DMS 273 treated with DMSO at 0.1 percent for 48 hours (cell line): Measurements from ENCODE around the gene SEMA3E.
"Not testable (repeated sequence)": the region's sequence is repeated elsewhere in the genome, so short reads cannot be mapped to it uniquely, and the experiment has no call there.

Experiments used
- DNase-seq: peaks from one replicate; lab custom pipeline; 2025; lab: John Stamatoyannopoulos, UW

SEMA3E gene

GRCh38 chr7:83486957-83487356, 162.0 kb downstream of the SEMA3E start:
- DNase-seq = no peak

DNA sequence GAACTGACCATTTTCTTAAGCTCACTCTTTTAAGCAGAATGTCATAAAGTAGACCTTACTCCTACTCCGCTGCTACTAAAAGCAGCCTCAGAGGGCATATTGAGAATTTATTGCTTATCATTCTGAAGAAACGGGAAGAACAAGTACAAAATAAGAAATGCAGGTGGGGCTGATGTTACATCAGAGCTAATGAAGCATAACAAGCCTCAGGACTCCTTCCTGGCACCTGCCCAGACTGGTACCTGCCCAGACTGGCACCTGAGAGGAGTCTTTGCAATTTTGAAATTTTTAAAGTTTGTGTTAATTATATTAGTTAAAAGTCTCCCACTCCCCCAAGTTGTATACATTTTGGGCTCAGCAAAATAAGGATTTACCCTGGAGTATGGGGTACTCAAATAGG, 162.4 kb downstream of the SEMA3E start:
- DNase-seq = no peak

GRCh38 chr7:83484826-83485225, 164.1 kb downstream of the SEMA3E start:
- DNase-seq = no peak

DNA sequence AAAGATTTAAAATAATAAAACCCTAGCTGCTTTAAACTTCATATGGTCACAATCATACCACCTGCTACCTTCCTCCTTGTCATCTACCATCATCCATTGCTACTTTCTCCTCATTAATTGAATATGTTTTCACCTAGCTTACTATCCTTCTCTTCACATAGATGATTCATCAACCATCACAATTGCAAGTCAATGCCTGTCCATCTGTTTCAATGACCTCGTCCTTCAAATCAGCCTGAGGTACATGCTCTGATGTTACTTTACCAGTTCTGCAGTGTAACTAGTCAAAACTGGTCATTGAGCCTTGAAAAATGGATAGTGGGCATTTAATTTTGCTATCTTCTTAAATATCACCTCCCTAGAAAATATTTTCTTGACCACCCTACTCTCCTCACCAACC, 164.7 kb downstream of the SEMA3E start:
- DNase-seq = no peak

DNA sequence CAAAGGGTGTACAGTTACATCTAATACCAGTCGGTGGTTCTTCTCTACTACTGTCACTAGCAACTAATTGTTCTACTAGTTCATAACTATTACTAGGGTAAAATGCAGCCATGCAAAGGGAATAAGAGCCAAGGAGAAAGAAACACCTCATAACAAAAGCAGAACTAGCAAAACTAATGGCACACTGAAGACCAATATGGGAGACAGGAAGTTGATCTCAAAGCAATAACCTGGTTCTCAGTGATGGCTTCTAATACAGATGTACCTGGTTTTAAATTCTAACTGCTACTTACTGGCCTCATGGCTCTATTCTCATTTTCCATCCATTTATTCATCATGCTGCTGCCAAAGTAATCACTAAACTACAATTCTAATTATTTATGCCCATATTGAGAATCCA, 170.3 kb downstream of the SEMA3E start:
- no peak for DNase-seq

DNA sequence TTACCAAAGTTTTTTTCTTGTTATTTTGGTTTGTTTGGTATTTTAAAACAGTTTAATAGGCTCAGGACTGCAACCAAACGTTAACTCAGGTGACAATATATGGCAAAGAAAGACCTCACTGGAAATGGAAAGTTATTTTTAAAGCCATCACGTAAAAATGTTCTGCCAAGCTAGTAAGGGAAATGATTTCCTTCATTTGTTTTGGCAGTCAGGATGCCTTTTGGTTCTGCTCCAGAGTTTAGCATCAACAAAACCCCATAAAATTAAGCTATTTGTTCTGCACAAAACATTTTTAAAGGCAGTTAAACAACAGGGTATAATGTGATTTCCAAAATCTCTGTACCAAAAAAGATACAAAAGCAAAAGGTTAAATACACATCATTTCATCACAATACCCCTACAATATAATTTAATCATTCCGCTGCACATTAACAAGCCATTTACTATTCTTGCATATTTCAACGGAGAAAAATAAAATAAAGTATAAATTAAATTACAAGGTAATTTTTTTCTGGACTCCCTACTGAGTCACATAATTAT, 172.4 kb downstream of the SEMA3E start:
- DNase-seq = no peak

DNA sequence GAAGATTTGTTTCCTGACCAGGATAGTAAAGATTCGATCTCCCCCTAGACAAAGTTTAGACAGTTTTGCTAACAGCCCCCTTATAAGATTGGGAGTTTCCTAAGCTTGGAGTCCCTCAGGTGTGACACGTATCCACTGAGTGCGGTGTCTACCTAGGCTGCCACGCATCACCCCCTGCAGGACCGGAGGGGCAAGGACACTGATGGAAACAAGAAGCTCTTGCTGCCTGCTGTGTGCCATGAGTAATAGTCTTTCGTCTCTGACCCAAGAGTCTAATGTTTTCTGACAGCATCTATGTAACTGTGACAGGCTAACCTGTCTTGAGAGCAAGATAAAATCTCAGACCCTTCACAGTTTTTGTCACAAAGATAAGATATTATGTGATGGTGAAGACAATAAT, 173.5 kb downstream of the SEMA3E start:
- no peak for DNase-seq

GRCh38 chr7:83472376-83472775, 176.6 kb downstream of the SEMA3E start:
- no peak for DNase-seq

DNA sequence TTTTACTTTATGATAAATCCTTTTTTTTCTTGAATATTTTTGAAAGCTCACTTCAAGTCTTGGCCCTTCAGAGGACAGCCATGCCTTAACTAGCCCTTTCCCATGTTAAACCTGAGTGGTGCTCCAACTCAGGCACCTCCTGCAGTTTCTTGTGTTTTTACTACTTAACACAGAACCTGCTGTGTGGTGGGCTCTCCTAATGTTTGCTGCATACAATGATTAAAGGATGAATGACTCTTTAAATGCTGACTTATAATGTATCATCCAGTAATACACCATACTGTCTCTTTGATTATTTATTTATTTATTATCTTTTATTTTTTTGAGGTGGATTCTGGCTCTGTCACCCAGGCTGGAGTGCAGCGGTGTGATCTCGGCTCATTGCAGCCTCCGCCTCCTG, 179.4 kb downstream of the SEMA3E start:
- no peak for DNase-seq

DNA sequence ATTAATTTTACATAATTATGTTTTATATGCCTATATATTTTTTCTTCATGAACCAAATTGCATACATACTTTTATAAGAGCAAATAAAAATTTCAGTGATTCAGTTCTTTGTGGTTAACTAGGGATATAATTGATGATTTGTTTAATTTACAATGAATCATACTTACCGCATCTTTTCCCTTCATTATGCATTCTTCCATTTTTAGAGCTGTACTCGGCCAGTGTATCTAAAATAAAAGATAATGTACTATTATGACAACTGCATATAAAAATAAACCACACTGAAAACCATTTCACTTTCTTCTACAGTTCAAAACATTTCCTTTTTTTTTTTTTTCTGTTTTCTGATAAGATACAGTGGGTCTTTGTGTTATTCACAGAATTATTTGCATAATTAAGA, 179.9 kb downstream of the SEMA3E start:
- no peak for DNase-seq

GRCh38 chr7:83468251-83468739, 180.6 kb downstream of the SEMA3E start:
- peak; percentile 62 for DNase-seq

DNA sequence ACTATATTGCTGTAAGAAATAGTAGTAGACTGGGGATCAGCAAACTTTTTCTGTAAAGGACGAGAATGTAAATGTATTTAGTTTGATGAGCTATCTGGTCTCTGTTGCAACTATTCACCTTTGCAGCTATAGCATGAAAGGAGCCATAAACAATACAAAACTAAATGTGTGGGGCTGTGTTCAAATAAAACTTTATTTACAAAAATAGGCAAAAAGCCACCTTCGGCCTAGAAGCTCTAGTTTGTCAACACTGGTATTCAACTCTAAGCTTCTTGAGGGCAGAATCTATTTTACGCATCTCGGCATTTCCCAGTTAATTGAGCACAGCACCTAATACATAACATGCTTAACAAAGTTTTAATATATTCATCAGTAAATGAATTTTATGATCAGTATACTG, 181.4 kb downstream of the SEMA3E start:
- DNase-seq = no peak

DNA sequence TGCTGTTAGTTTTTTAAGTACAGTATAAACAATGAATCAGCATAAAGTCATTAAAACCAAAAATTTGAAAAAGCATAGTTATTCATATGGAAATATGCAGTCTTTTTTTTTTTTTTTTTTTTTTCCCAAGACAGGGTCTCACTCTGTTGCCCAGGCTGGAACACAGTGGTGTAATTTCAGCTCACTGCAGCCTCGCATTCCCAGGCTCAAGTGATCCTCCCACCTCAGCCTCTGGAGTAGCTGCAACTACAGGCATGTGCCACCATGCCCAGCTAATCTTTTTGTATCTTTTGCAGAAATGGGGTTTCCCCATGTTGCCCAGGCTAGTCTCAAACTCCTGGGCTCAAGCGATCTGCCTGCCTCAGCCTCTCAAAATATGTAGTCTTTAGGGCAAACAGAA, 182.0 kb downstream of the SEMA3E start:
- no peak for DNase-seq

GRCh38 chr7:83466187-83466923, 182.6 kb downstream of the SEMA3E start:
- no peak for DNase-seq

GRCh38 chr7:83465643-83466042, 183.3 kb downstream of the SEMA3E start:
- DNase-seq = no peak

- not testable (repeated sequence) for DNase-seq
Observed at GRCh38 chr7:83461820-83462219, 187.1 kb downstream of the SEMA3E start.

GRCh38 chr7:83459930-83460653, 188.8 kb downstream of the SEMA3E start:
- DNase-seq = not testable (repeated sequence)

- not testable (repeated sequence) for DNase-seq
Observed at GRCh38 chr7:83459101-83459929, 189.6 kb downstream of the SEMA3E start.

DNA sequence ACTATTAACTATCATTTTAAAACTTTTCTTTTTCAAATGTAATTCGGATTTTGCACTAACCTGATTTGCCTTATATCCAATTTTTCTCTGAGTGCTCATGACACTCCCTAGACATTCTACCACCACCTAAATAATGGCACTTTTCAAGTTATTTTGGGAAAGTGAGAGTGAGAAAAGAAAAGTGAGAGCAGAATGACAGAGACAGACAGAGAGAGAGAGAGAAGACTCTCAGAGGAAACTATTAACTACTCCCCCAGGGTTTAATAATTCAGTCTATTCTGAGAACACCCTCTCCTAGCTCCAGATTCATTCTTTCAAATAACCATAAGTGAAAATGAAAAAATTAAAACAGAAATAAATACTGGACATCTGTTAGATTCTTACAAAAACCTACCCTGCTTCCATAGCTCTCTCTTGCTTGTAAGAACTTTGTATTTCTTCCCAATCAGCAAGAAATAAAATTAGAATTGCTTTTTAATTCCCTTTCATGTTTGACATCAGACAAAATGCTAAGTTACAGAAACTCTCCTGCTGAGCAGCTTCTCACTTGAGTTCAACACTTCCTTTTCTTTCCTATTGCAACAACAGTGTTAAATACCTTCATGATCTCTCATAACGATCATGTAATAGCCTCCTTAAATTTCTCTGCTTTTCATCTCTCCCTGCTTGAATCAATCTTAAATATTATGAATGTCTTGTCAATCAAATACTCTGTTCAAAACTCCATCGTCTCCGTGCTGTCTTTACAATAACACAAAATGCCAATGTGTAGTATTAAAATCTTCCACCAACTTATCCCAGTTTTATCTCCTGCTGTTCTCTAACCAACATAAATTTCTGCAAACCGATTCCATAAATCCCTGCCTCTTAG, 191.7 kb downstream of the SEMA3E start:
- DNase-seq = no peak

DNA sequence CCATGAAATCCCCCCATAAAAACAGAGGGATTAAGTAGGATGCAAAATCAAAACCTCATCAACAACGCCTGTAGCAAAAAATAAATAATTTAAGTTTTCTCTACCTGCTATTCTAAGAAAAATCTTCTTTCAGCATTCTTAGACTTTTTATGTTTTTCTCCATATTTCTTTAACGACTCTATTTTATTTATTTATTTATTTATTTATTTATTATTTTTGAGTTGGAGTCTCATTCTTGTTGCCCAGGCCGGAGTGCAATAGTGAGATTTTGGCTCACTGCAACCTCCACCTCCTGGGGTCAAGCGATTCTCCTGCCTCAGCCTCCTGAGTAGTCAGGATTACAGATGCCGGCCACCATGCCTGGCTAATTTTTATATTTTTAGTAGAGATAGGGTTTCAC, 192.5 kb downstream of the SEMA3E start:
- no peak for DNase-seq

GRCh38 chr7:83455612-83456011, 193.3 kb downstream of the SEMA3E start:
- DNase-seq = no peak
